ENCODE data around the gene XRCC6. TPM values are rescaled to one million over a fixed set of nuclear protein-coding genes. Genes with fewer than 3 reads are reported as not detected.
"Not testable (repeated sequence)": the region's sequence is repeated elsewhere in the genome, so short reads cannot be mapped to it uniquely, and the experiment has no call there.

Gene XRCC6
- 634 and 694 TPM in 2 replicates for total RNA-seq (2014; rRNA removed; shearing (Covaris generic))

- peak; percentile 100 for DNase-seq (ENCODE audit: low spot score)
These were observed at the start of gene XRCC6 for GRCh38 chr22:41621099-41621910. Gene XRCC6, plus strand, starts transcription at chr22:41621295. Its CDS starts 710 bp downstream, at chr22:41622005.

- no peak for DNase-seq (ENCODE audit: low spot score)
These were observed 49.3 kb upstream of the XRCC6 start for GRCh38 chr22:41571786-41572185.

GRCh38 chr22:41572305-41572704 lies 48.8 kb upstream of the XRCC6 start:
- not testable (repeated sequence) for DNase-seq (ENCODE audit: low spot score)

- no peak for DNase-seq (ENCODE audit: low spot score)
These were observed 47.4 kb upstream of the XRCC6 start for GRCh38 chr22:41573677-41574076.

- no peak for DNase-seq (ENCODE audit: low spot score)
These were observed 46.2 kb upstream of the XRCC6 start for GRCh38 chr22:41574847-41575381.

GRCh38 chr22:41575533-41575932 lies 45.6 kb upstream of the XRCC6 start:
- DNase-seq (ENCODE audit: low spot score) = no peak

- DNase-seq (ENCODE audit: low spot score) = peak; percentile 49
These were observed 44.2 kb upstream of the XRCC6 start for GRCh38 chr22:41576877-41577276.

- no peak for DNase-seq (ENCODE audit: low spot score)
These were observed 43.0 kb upstream of the XRCC6 start for GRCh38 chr22:41578114-41578513.

GRCh38 chr22:41578818-41579217 lies 42.3 kb upstream of the XRCC6 start:
- no peak for DNase-seq (ENCODE audit: low spot score)

GRCh38 chr22:41579297-41579996 lies 41.6 kb upstream of the XRCC6 start:
- DNase-seq (ENCODE audit: low spot score) = no peak

GRCh38 chr22:41579997-41580355 lies 41.1 kb upstream of the XRCC6 start:
- no peak for DNase-seq (ENCODE audit: low spot score)

- DNase-seq (ENCODE audit: low spot score) = no peak
These were observed 38.4 kb upstream of the XRCC6 start for GRCh38 chr22:41582694-41583093.

GRCh38 chr22:41584881-41585280 lies 36.2 kb upstream of the XRCC6 start:
- no peak for DNase-seq (ENCODE audit: low spot score)

- no peak for DNase-seq (ENCODE audit: low spot score)
These were observed 35.2 kb upstream of the XRCC6 start for GRCh38 chr22:41585898-41586297.

- no peak for DNase-seq (ENCODE audit: low spot score)
These were observed 33.8 kb upstream of the XRCC6 start for GRCh38 chr22:41587347-41587723.

- DNase-seq (ENCODE audit: low spot score) = peak; percentile 98
These were observed 31.5 kb upstream of the XRCC6 start, which contains the start of gene PMM1 for GRCh38 chr22:41589391-41590241. Gene PMM1, minus strand, starts transcription at chr22:41589840. Its CDS starts 35 bp downstream, at chr22:41589805.

- not testable (repeated sequence) for DNase-seq (ENCODE audit: low spot score)
These were observed 27.6 kb upstream of the XRCC6 start for GRCh38 chr22:41593336-41593960.

- DNase-seq (ENCODE audit: low spot score) = no peak
These were observed 25.4 kb upstream of the XRCC6 start for GRCh38 chr22:41595703-41596102.

GRCh38 chr22:41596776-41597634 lies 24.1 kb upstream of the XRCC6 start:
- peak; percentile 49 for DNase-seq (ENCODE audit: low spot score)

- no peak for DNase-seq (ENCODE audit: low spot score)
These were observed 23.5 kb upstream of the XRCC6 start for GRCh38 chr22:41597635-41597953.

GRCh38 chr22:41598081-41598480 lies 23.0 kb upstream of the XRCC6 start:
- DNase-seq (ENCODE audit: low spot score) = peak; percentile 41
